Endothelial cell (in vitro differentiated cells): Measurements from ENCODE around the gene LRRC58. TPM values are rescaled to one million over a fixed set of nuclear protein-coding genes. Genes with fewer than 3 reads are reported as not detected.
"Not testable (repeated sequence)": the region's sequence is repeated elsewhere in the genome, so short reads cannot be mapped to it uniquely, and the experiment has no call there.

ENCODE experiments used
- DNase-seq: peaks from one replicate; pipeline ENCODE4 v3.0.0; 2021; ENCODE audit warnings: low spot score
- H3K27ac Mint-ChIP-seq: one replicate; pipeline ENCODE4 v1.8.0; 2021; ENCODE audit warnings: mixed read lengths, inconsistent platforms; ENCODE audit not compliant: unreplicated experiment
- H3K27me3 Mint-ChIP-seq: one replicate; pipeline ENCODE4 v1.8.0; 2021; ENCODE audit warnings: mild to moderate bottlenecking, moderate library complexity, mixed read lengths, inconsistent platforms; ENCODE audit not compliant: unreplicated experiment
- H3K36me3 Mint-ChIP-seq: one replicate; pipeline ENCODE4 v1.8.0; 2021; ENCODE audit warnings: mild to moderate bottlenecking, low read depth, mixed read lengths, inconsistent platforms; ENCODE audit not compliant: unreplicated experiment
- H3K4me1 Mint-ChIP-seq: one replicate; pipeline ENCODE4 v1.8.0; 2021; ENCODE audit warnings: mild to moderate bottlenecking, mixed read lengths, inconsistent platforms; ENCODE audit not compliant: unreplicated experiment
- H3K4me3 Mint-ChIP-seq: one replicate; pipeline ENCODE4 v1.8.0; 2021; ENCODE audit warnings: mild to moderate bottlenecking, mixed read lengths, inconsistent platforms; ENCODE audit not compliant: unreplicated experiment
- H3K9me3 Mint-ChIP-seq: one replicate; pipeline ENCODE4 v1.8.0; 2021; ENCODE audit warnings: mixed read lengths, inconsistent platforms; ENCODE audit not compliant: unreplicated experiment
- CTCF ChIP-seq: fragments of 200-600 bp; sonication (generic); IDR thresholded peaks from one replicate; pipeline ENCODE4 v1.5.0; 2021; ENCODE audit warnings: antibody characterized with exemption; ENCODE audit not compliant: unreplicated experiment
- total RNA-seq: library from RNA; stranded (reverse); fragmentation: NEBNext Ultra II Directional; extraction: Animal tissue kit (Norgen Biotek cat#: 25700); gene quantifications from one replicate; pipeline ENCODE4 v1.2.1, GENCODE V29; 2021; ENCODE audit not compliant: unreplicated experiment

LRRC58 gene
- total RNA-seq, 1 donor from 2014 or later, result 5.2 TPM

GRCh38 chr3:120332646-120333045, 16.5 kb downstream of the LRRC58 start:
- H3K27me3 Mint-ChIP-seq, result no peaks in the 10 kb centered on the region
- peaks cover 4% of the 10 kb centered on the region for H3K36me3 Mint-ChIP-seq
- TF ChIP-seq CTCF, result no peak
- no peak for DNase-seq
- H3K4me3 Mint-ChIP-seq, result no peak overlapping the region
- no peak overlapping the region for H3K27ac Mint-ChIP-seq
- no peaks in the 10 kb centered on the region for H3K4me1 Mint-ChIP-seq
- no peaks in the 10 kb centered on the region for H3K9me3 Mint-ChIP-seq

- Mint-ChIP-seq H3K36me3 (peaks cover 4% of the 10 kb centered on the region), H3K27ac (no peak overlapping the region), H3K9me3 (no peaks in the 10 kb centered on the region), H3K4me3 (no peak overlapping the region), H3K4me1 (no peaks in the 10 kb centered on the region), H3K27me3 (no peaks in the 10 kb centered on the region)
- DNase-seq, result no peak
- no peak for TF ChIP-seq CTCF
Measured at GRCh38 chr3:120331076-120331475, 18.1 kb downstream of the LRRC58 start.

GRCh38 chr3:120326784-120327183, 22.4 kb downstream of the LRRC58 start:
- TF ChIP-seq CTCF, result no peak
- no peaks in the 10 kb centered on the region for H3K9me3 Mint-ChIP-seq
- DNase-seq, result no peak
- no peak overlapping the region for H3K4me3 Mint-ChIP-seq
- H3K36me3 Mint-ChIP-seq, result peaks cover 4% of the 10 kb centered on the region
- H3K27me3 Mint-ChIP-seq, result no peaks in the 10 kb centered on the region
- H3K4me1 Mint-ChIP-seq, result no peaks in the 10 kb centered on the region
- no peak overlapping the region for H3K27ac Mint-ChIP-seq

- DNase-seq, result no peak
- H3K4me3 Mint-ChIP-seq, result no peak overlapping the region
Measured at GRCh38 chr3:120324190-120324589, 25.0 kb downstream of the LRRC58 start.

GRCh38 chr3:120323761-120324160, 25.4 kb downstream of the LRRC58 start:
- H3K27me3 Mint-ChIP-seq, H3K4me1 Mint-ChIP-seq, H3K36me3 Mint-ChIP-seq, H3K4me3 Mint-ChIP-seq, DNase-seq, H3K27ac Mint-ChIP-seq, H3K9me3 Mint-ChIP-seq: not testable (repeated sequence)

More at GRCh38 chr3:120324190-120324589, 25.0 kb downstream of the LRRC58 start:
- Mint-ChIP-seq H3K27ac (no peak overlapping the region), H3K36me3 (peaks cover 4% of the 10 kb centered on the region), H3K9me3 (no peaks in the 10 kb centered on the region), H3K4me1 (no peaks in the 10 kb centered on the region), H3K27me3 (no peaks in the 10 kb centered on the region)
- no peak for TF ChIP-seq CTCF
